K562 (cell line): ENCODE results near the gene RPS2. TPM values are rescaled to one million over a fixed set of nuclear protein-coding genes. Genes with fewer than 3 reads are reported as not detected.

ENCODE experiments used
- BRD9 ChIP-seq: fragments of 450-650 bp; IDR thresholded peaks from 2 replicates; pipeline ENCODE4 v1.6.1; 2018; ENCODE audit warnings: low read depth; ENCODE audit not compliant: partially characterized antibody
- CBFA2T3 ChIP-seq: fragments of 450-650 bp; IDR thresholded peaks from 2 replicates; pipeline ENCODE4 v1.6.1; 2017
- CBFB ChIP-seq: sonication (generic); formaldehyde crosslinking; IDR thresholded peaks from 2 replicates; pipeline ENCODE4 v1.4.0; 2020; ENCODE audit warnings: mild to moderate bottlenecking, missing genetic modification reagents
- CCNT2 ChIP-seq: IDR thresholded peaks from 2 replicates; pipeline ENCODE4 v1.6.1; 2011; ENCODE audit warnings: borderline replicate concordance, low read depth, mild to moderate bottlenecking, moderate library complexity, mixed read lengths, low read length; ENCODE audit not compliant: insufficient read length; ENCODE audit errors: extremely low read depth
- CXXC5 ChIP-seq: fragments of 250-450 bp; sonication (Bioruptor Pico); IDR thresholded peaks from 2 replicates; pipeline ENCODE4 v1.8.0; 2022; ENCODE audit warnings: inconsistent platforms, mild to moderate bottlenecking, moderate library complexity
- ERF ChIP-seq: fragments of 450-650 bp; formaldehyde crosslinking; IDR thresholded peaks from 2 replicates; pipeline ENCODE4 v1.4.0; 2020; ENCODE audit warnings: mild to moderate bottlenecking, mixed read lengths
- FOSL1 ChIP-seq: fragments of 200-800 bp; sonication (Bioruptor generic); conservative IDR thresholded peaks from 2 replicates; pipeline ENCODE4 v1.6.1; 2016; ENCODE audit warnings: missing genetic modification characterization, missing compliant biosample characterization
- FUS ChIP-seq: fragments of 200-400 bp; formaldehyde crosslinking; optimal IDR thresholded peaks from 2 replicates; pipeline ENCODE3; 2017; ENCODE audit warnings: low read depth, low read length
- GTF2A2 ChIP-seq: IDR thresholded peaks from 2 replicates; pipeline ENCODE4 v1.6.1; 2016; ENCODE audit warnings: mild to moderate bottlenecking, missing genetic modification characterization, missing compliant biosample characterization
- KAT2B ChIP-seq: IDR thresholded peaks from one replicate; pipeline ENCODE4 v1.6.1; 2012; ENCODE audit warnings: low read depth, mild to moderate bottlenecking, control low read depth, inconsistent platforms, low read length, moderate library complexity
- NBN ChIP-seq: fragments of 450-650 bp; IDR thresholded peaks from 2 replicates; pipeline ENCODE4 v1.6.1; 2016; ENCODE audit warnings: low read depth, mild to moderate bottlenecking
- NR2C2 ChIP-seq, 2 experiments: fragments of 200-800 bp in 1 of 2; sonication (Bioruptor generic) in 1 of 2; sonication (generic) in 1 of 2; formaldehyde crosslinking in 1 of 2; IDR thresholded peaks; 2 replicates each; pipeline versions ENCODE4 v1.6.1 to v1.8.0; 2016 to 2022; ENCODE audit warnings: mild to moderate bottlenecking in 1 of 2, missing compliant biosample characterization in 1 of 2, missing genetic modification characterization in 1 of 2, missing genetic modification reagents in 1 of 2
- PHF8 ChIP-seq: fragments of 200-600 bp; sonication (generic); IDR thresholded peaks from 2 replicates; pipeline ENCODE4 v1.6.1; 2012; ENCODE audit warnings: mixed run types, mild to moderate bottlenecking, inconsistent platforms, low read length, moderate library complexity, borderline replicate concordance
- PML ChIP-seq: IDR thresholded peaks from 2 replicates; pipeline ENCODE4 v1.6.1; 2012; ENCODE audit warnings: low read length, inconsistent platforms
- RCOR1 ChIP-seq, 2 experiments: IDR thresholded peaks; 2 replicates each; pipeline ENCODE4 v1.6.1; 2012; ENCODE audit warnings: low read depth in 2 of 2, low read length in 2 of 2, borderline replicate concordance in 1 of 2, improper control_type of control experiment in 1 of 2
- SETDB1 ChIP-seq: IDR thresholded peaks from one replicate; pipeline ENCODE4 v1.6.1; 2012; ENCODE audit warnings: low read length, control low read depth, inconsistent platforms
- THAP7 ChIP-seq: fragments of 250-450 bp; sonication (Bioruptor Pico); IDR thresholded peaks from 2 replicates; pipeline ENCODE4 v1.5.0; 2021
- XRCC5 ChIP-seq: fragments of 200-400 bp; formaldehyde crosslinking; IDR thresholded peaks from 2 replicates; pipeline ENCODE4 v1.6.1; 2017; ENCODE audit warnings: low read depth, mild to moderate bottlenecking, low read length
- ZC3H8 ChIP-seq: fragments of 450-650 bp; IDR thresholded peaks from 2 replicates; pipeline ENCODE4 v1.6.1; 2017
- ZNF124 ChIP-seq: sonication (generic); formaldehyde crosslinking; IDR thresholded peaks from 2 replicates; pipeline ENCODE4 v1.8.1; 2022; ENCODE audit warnings: missing genetic modification reagents
- ZNF184 ChIP-seq: sonication (generic); formaldehyde crosslinking; IDR thresholded peaks from 2 replicates; pipeline ENCODE4 v1.5.0; 2020; ENCODE audit warnings: missing genetic modification reagents
- ZNF766 ChIP-seq: fragments of 200-800 bp; sonication (Bioruptor generic); conservative IDR thresholded peaks from 2 replicates; pipeline ENCODE4 v1.6.1; 2016; ENCODE audit warnings: missing genetic modification characterization, missing compliant biosample characterization
- ZNF780A ChIP-seq: fragments of 250-450 bp; sonication (Bioruptor Pico); IDR thresholded peaks from 2 replicates; pipeline ENCODE4 v1.5.0; 2021; ENCODE audit warnings: mild to moderate bottlenecking
- polyA plus RNA-seq, 8 experiments: library from polyadenylated mRNA; depleted of rRNA in 4 of 8; stranded (reverse) in 5 of 8; unstranded in 3 of 8; fragments of >200 nt; fragmentation: Nextera tagmentation in 2 of 8; fragmentation: Illumina TruSeq in 1 of 8; extraction: Ambion mirVana in 2 of 8; extraction: Trizol in 1 of 8; gene quantifications; 2 replicates each; pipeline versions ENCODE4 v1.2.1 to v1.2.3, GENCODE V29; 2011 to 2014; ENCODE audit warnings: inconsistent platforms in 1 of 8, missing spikeins in 1 of 8
- total RNA-seq, 7 experiments: library from RNA; depleted of rRNA in 6 of 7; stranded (reverse); fragments of >200 nt in 6 of 7; fragmentation: Illumina TruSeq in 2 of 7; extraction: Trizol in 2 of 7; gene quantifications; 2 replicates each; pipeline versions ENCODE4 v1.2.1 to v1.2.3, GENCODE V29; 2011 to 2021; ENCODE audit warnings: low replicate concordance in 1 of 7
- TF ChIP-seq, protein P1 (sequence below): fragments of 450-650 bp; IDR thresholded peaks from 2 replicates; pipeline ENCODE4 v1.7.1; 2018; ENCODE audit warnings: mild to moderate bottlenecking, low read depth; ENCODE audit not compliant: partially characterized antibody
- TF ChIP-seq, protein P2 (sequence below): sonication (generic); formaldehyde crosslinking; IDR thresholded peaks from 2 replicates; pipeline ENCODE4 v1.8.1; 2023; ENCODE audit warnings: mild to moderate bottlenecking, missing genetic modification reagents

Gene RPS2
- total and polyA plus RNA-seq, 9 of the 15 experiments (the other 6 are each of a cell fraction or from before 2014, with no cell fraction given), result 834 to 4,794 (median 3,793) TPM

DNA sequence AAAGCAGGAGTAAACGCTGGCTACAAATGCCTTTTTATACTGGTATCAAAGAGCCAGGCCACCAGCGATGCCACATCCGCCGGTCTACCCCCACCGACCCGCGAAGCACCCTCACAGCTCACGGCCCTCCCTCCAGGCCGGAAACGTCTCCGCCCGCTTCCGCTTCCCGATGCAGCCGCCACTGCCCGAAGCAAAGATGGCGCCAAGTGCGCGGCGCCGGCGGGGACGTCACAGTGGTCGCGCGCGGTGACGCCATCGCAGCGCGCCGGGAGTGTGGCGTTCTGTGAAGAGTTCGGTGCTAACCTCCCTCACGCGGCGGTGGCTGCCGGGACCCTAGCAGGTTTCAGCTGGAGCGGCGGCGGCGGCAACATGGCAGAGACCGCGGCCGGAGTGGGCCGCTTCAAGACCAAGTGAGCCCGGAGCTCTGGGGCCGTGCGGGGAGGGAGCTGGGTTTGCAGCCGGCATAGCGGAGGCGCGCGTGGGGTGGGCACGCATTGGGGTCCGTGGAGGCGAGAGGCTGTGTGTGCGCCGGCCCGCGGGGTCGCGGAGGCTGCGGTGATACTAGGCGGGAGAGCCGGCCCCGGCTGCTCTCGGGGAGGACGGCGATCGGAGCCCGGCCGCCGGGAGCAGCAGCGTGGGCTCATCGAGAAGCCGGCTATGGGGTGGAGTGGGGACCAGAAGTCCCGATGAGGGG, 7.3 kb upstream of the RPS2 start, which contains the start of gene TBL3 (continued):
- peak; percentile 98 for TF ChIP-seq SETDB1
- peak; percentile 93 for TF ChIP-seq NBN
- peak; percentile 41 for TF ChIP-seq FOSL1
- TF ChIP-seq ZNF184, result no peak
- no peak for TF ChIP-seq FUS
- TF ChIP-seq RCOR1 (IDR thresholded peaks at IDR 0.05; ENCODE audit: borderline replicate concordance in 1 of 2, low read depth in 2 of 2, low read length in 2 of 2), result peak in 1 of 2 experiments; percentile 42; a peak in 2 of 4 replicates
- TF ChIP-seq THAP7 (CRISPR knock-in tag), result peak; percentile 8; the same call in 1 of the 2 replicates
- TF ChIP-seq PML, result peak; percentile 72
- peak; percentile 97 for TF ChIP-seq CXXC5 (CRISPR knock-in tag)
- no peak; the same call in 1 of the 2 replicates for TF ChIP-seq XRCC5
- TF ChIP-seq ERF (CRISPR knock-in tag), result peak; percentile 90
- TF ChIP-seq, protein P1, sequence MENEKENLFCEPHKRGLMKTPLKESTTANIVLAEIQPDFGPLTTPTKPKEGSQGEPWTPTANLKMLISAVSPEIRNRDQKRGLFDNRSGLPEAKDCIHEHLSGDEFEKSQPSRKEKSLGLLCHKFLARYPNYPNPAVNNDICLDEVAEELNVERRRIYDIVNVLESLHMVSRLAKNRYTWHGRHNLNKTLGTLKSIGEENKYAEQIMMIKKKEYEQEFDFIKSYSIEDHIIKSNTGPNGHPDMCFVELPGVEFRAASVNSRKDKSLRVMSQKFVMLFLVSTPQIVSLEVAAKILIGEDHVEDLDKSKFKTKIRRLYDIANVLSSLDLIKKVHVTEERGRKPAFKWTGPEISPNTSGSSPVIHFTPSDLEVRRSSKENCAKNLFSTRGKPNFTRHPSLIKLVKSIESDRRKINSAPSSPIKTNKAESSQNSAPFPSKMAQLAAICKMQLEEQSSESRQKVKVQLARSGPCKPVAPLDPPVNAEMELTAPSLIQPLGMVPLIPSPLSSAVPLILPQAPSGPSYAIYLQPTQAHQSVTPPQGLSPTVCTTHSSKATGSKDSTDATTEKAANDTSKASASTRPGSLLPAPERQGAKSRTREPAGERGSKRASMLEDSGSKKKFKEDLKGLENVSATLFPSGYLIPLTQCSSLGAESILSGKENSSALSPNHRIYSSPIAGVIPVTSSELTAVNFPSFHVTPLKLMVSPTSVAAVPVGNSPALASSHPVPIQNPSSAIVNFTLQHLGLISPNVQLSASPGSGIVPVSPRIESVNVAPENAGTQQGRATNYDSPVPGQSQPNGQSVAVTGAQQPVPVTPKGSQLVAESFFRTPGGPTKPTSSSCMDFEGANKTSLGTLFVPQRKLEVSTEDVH, result peak; percentile 98
- 0 out of 2 replicates have a peak, but pooled peaks have one; percentile 53 for TF ChIP-seq ZNF766 (CRISPR knock-in tag)
- TF ChIP-seq ZNF780A (CRISPR knock-in tag), result no peak
- TF ChIP-seq NR2C2 (CRISPR knock-in tag; IDR thresholded peaks at IDR 0.05), result peak; percentile 82; the same call in 1 of the 2 replicates
- TF ChIP-seq NR2C2 (tag; IDR thresholded peaks at IDR 0.05), result peak; percentile 96
- TF ChIP-seq CBFB (CRISPR knock-in tag), result peak; percentile 98
- TF ChIP-seq BRD9, result no peak
- TF ChIP-seq KAT2B, result no peak
- no peak for TF ChIP-seq GTF2A2 (tag)
- TF ChIP-seq CCNT2, result peak; percentile 91
- peak; percentile 11; the same call in 1 of the 2 replicates for TF ChIP-seq CBFA2T3
- peak; percentile 86 for TF ChIP-seq PHF8
- no peak for TF ChIP-seq ZC3H8
- no peak for TF ChIP-seq ZNF124 (CRISPR knock-in tag)
- TF ChIP-seq, protein P2, sequence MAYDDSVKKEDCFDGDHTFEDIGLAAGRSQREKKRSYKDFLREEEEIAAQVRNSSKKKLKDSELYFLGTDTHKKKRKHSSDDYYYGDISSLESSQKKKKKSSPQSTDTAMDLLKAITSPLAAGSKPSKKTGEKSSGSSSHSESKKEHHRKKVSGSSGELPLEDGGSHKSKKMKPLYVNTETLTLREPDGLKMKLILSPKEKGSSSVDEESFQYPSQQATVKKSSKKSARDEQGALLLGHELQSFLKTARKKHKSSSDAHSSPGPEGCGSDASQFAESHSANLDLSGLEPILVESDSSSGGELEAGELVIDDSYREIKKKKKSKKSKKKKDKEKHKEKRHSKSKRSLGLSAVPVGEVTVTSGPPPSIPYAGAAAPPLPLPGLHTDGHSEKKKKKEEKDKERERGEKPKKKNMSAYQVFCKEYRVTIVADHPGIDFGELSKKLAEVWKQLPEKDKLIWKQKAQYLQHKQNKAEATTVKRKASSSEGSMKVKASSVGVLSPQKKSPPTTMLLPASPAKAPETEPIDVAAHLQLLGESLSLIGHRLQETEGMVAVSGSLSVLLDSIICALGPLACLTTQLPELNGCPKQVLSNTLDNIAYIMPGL, result peak; percentile 59; the same call in 1 of the 2 replicates
